GM12872 (cell line): ENCODE measurements around the gene BRMS1.

ENCODE experiments used
- CTCF ChIP-seq: IDR thresholded peaks from 3 replicates; pipeline ENCODE4 v1.5.1; 2011; ENCODE audit warnings: low read depth, mild to moderate bottlenecking, low read length, moderate library complexity; ENCODE audit not compliant: insufficient read depth

Gene BRMS1

GRCh38 chr11:66317322-66317722 lies 27.6 kb downstream of the BRMS1 start:
- no peak for TF ChIP-seq CTCF

GRCh38 chr11:66316849-66317251 lies 28.1 kb downstream of the BRMS1 start, which contains the start of gene CD248:
Gene CD248 (minus strand): TSS chr11:66317044. CDS start chr11:66317027, 17 bp downstream.
- TF ChIP-seq CTCF = no peak

GRCh38 chr11:66315921-66316811 lies 28.7 kb downstream of the BRMS1 start:
- TF ChIP-seq CTCF = no peak

GRCh38 chr11:66315498-66315885 lies 29.4 kb downstream of the BRMS1 start:
- TF ChIP-seq CTCF = no peak

GRCh38 chr11:66314561-66315497 lies 30.1 kb downstream of the BRMS1 start:
- no peak for TF ChIP-seq CTCF

GRCh38 chr11:66314186-66314501 lies 30.8 kb downstream of the BRMS1 start:
- no peak for TF ChIP-seq CTCF
